HG03558 (cell line): Measurements from ENCODE around the gene SPATA9.

ENCODE experiments used
- ATAC-seq: cut with Tn5 transposase; IDR thresholded peaks from one replicate; pipeline ENCODE4 v1.9.1; 2021; ENCODE audit warnings: moderate number of reproducible peaks; ENCODE audit not compliant: unreplicated experiment; ENCODE audit errors: extremely low read depth

SPATA9 gene

GRCh38 chr5:95689680-95690079 lies 6.9 kb upstream of the SPATA9 start:
- no peak for ATAC-seq

DNA sequence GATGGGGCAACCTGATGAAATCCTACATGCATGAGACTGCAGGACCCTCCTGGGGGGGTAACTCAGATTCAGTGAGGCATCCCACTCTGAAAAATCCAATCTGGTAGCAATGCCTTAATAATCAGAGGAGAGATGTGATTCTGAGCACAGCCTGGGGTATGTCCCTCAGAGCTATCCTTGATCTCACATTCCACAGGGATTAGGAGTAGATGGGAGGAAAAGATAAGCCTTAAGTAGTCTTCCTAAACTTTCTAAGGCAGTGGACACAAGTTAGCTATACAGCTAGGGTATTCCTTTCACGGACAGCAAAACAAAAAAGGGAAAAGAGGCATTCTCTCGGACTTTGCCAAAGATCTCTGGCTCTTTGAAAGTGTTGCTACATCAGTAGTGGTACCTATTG lies 3.9 kb upstream of the SPATA9 start:
- no peak for ATAC-seq

DNA sequence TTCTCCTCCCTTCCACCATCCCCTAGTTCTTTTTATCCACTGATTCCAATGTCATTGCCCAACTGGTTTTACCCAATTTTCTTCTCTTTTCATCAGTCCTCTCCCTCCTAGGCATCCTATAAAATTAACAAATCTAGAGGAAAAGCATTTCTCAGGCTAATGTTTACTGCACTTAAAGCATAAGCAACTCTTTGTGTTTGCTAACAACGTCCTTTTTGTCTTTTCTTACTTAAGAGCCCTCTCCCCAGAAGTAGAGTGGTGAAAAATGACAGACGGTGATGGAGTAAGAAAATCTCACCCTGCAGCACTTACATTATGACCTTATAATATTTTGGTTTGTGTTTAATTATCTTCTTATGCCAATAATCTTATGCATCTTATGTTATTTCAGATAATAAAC lies 1.6 kb upstream of the SPATA9 start:
- no peak for ATAC-seq

DNA sequence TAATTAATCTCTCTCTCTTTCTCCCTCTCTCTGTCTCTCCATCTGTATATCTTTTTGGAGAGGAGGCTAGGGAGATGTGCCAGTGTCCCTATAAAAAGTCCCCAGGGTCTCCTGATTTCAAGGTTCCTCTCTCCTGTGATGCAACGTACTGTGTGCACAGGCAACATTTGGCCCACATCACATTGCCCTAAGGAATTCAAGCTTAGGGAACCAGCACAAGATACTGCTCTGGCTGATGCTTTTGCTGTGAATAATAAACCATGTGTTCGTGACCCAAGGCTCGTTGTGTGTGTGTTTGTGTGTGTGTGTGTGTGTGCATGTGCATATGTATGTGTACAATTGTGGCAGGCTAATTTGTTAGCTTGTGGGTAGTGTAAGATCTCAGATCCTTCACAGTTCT lies 9.7 kb downstream of the SPATA9 start:
- ATAC-seq: no peak

DNA sequence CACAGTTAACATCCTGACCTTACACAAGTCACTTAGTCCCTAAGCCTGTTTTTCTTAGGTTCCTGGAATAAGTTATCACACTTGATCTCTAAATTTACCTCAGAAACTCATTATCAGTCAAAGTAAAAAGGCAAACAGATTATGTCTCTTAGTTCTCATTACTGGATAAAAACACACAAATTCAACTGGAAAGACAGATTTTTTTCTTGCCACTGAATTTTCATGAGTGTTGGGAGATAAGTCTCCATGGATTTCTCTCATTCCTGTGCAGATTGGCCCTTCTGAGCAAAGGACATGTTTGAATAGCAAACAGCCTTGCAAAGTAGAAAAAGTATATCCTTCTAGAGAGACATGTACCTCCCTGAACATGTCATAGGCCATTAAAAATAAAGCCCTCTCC lies 10.2 kb downstream of the SPATA9 start:
- ATAC-seq: no peak

DNA sequence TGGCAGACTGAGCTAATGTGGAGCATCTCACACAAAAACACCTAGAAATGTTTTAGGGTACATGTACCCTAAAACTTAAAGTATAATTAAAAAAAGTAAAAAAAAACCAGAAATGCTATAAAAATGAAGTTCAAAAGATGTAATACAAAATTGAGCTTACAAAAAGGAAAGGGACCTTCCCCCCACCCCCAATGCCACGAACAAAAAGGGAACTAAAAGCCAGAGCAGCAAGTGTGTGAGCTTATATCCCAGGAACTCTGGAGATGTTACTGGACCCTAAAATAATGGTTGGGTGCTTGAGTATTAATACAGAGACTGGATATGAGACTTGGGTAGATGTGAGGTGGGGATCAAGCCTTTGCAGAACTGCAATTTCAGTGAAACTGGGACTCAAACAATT lies 11.0 kb downstream of the SPATA9 start:
- no peak for ATAC-seq

DNA sequence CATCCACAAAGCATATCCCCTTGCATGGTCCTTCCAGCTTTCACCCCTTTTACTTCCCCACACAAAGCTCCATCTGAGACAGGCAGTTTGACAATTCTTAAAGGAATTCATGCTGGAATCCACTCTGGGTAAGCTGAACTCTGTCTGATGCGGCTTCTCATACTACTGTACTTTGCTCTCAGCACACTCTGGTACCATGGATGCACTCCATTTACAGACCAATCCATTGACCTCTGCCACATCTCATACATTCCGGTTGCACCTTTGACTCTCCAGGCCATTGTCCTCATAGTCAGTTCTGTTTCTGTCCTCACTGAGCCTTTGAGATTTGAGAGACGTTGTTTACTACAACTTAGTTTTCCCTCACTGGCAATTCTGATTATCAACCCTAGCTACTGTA lies 12.2 kb downstream of the SPATA9 start:
- ATAC-seq: no peak

DNA sequence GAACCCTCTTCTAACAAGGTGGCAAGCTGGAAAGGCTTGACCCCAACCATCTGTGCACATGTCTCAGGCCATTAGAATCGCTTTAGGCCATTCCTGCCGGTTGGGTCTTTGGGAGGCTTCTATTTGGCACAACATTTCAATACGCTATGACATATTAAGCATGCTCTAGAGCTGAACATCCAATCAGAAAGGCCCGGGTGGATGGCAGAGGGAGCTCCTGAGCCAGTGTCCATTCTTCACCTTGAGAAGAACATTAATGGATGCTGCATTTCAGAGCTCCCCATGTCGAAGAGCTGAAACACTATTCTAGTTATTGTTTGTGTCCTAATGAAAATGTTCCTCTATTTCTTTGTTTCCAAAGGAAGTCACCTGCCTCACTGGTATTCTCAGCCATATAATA lies 12.8 kb downstream of the SPATA9 start:
- ATAC-seq: no peak

- ATAC-seq: no peak
Measured at GRCh38 chr5:95669540-95669939, 13.3 kb downstream of the SPATA9 start.

DNA sequence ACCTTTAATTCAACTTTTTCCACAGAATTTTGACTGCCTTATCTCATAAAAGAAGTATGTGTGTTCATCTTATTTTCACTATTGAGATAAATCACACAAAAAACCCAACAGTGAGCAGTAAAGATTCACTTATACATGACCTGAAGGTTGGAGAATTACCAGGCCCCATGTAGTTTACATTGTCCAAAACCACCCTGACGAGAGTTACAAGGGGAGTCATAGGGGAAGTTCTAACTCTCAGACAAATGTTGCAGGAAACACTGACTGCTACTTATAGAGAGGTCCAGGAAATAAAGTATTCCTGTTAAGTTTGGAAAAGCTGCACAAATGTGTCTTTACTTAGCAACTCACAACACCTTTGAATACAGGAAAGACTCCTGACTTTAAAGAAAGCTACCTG lies 14.1 kb downstream of the SPATA9 start:
- no peak for ATAC-seq

- ATAC-seq: no peak
Measured at GRCh38 chr5:95668216-95668615, 14.6 kb downstream of the SPATA9 start.

DNA sequence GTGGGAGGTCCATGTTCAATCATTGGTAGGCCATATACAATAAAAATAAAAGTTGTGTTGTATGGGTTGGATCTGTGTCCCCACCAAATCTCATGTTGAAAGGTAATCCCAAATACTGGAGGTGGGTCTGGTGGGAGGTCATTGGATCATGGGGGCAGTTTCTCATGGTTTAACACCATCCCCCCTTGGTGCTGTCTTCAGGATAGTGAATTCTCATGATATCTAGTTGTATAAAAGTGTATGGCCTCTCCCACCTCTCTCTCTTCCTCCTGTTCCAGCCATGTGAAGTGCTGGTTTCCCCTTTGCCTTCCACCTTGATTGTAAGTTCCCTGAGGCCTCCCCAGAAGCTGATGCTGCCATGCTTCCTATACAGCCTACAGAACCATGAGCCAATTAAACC lies 15.1 kb downstream of the SPATA9 start:
- ATAC-seq: no peak

- no peak for ATAC-seq
Measured at GRCh38 chr5:95667061-95667618, 15.7 kb downstream of the SPATA9 start.

DNA sequence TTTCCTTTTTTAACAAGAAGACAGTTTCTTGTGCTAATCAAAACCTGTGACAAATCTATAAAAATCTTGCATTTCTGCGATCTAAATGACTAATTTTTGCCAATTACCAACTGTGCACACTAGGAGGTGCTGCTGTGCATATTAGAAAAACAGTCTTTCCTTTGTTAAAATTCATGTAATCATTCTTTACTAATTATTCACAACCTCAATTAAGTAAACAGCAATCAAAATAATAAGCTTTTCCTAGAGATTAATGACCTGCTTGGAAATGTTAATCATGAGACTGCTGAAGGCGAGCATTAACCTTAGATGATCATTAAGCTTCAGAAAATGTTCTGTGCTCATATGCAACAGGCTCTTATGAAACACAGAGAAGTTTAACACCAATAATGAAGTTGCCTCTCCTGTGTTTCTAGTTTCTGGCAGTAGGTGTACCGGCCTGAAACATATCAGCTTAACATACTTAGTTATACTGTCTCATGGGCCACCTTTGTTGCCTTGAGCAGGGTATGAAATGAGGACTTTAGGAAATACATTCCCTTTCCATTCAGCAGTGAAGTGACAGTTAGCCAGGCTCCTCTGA lies 18.5 kb downstream of the SPATA9 start:
- no peak for ATAC-seq

DNA sequence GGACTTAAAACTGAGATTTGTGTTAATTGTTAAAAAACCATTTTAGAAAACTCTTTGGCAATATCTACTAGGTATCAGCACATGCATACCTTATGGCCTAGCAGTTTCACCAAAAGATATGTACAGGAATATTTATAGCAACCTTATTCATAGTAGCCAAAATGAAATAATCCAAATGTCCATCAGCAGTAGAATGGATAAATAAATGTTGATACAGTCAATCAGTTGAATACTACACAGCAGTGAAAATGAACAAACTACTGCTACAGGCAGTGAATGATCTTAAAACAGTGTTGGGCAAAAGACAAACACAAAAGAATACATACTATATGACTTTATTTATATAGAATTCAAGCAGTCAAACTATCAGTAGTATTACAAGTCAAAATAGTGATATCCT lies 19.8 kb downstream of the SPATA9 start:
- ATAC-seq: no peak

DNA sequence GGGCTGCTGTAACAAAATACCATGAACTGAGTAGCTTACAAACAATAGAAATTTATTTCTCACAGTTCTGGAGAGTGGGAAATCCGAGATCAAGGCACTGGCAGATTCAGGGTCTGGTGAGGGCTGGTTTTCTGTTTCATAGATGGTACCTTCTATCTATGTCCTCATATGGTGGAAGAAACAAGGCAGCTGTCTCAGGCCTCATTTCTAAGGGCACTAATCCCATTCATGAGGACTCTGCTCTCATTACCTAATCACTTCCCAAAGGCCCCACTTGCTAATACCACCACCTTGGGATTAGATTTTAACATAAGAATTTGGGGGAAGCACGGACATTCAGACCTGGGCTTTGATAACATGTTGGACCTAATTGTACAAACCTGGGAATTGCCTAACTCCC lies 22.7 kb downstream of the SPATA9 start:
- ATAC-seq: no peak

DNA sequence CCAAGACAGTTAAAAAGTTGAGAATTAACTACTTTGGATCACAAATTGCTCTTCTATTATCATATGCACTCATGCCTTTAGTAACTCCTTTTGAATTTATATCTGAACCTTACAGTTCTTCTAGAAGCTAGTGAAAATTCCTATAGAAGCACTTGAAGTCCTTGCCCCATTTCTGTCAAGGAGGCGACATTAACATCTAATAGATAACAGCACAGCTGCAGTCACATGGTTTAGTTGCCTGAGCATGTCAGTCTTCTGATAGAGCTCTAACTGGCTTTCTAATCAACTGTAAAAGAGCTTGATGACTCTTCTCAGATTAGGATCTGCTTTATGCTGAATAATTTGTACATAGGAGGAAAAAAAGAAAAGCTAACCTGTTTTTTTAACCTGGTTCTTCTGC lies 27.2 kb downstream of the SPATA9 start:
- no peak for ATAC-seq

GRCh38 chr5:95654196-95654595 lies 28.6 kb downstream of the SPATA9 start:
- no peak for ATAC-seq

- no peak for ATAC-seq
Measured at GRCh38 chr5:95652849-95653248, 29.9 kb downstream of the SPATA9 start.

DNA sequence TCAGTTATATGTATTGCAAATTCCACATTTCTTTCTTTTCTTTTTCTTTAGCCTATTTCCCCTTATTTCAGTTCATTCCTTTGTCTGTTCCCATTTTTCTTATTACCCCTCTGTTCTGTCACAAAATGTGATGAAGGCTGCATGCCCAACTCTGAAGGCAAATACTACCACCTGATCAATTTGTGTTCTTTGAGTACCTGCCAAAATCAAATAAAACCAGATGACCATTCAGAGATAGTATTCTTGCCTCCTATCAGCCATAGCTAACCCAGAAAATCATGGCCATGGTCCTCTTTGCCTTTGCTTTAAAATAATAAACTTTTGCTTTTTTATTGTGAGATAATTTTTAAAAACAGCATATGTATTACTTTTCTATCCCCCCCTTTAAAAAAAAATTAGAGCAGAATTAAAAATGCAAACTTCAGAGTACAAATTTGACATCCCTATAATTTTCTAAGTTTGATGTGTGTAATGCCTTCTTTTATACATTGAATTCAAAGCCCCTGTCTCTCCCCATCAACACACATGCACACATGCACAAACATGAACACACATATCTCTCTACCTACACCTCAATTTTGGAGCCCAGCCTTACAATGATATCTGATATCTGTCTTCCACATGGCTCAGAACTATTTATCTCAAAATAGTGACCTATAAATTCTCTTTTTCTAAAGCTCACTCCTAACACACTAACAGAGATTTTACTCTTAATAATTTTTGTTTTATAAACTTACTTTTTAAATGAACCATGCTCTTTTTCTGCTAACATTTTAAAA lies 32.8 kb downstream of the SPATA9 start:
- ATAC-seq: no peak

GRCh38 chr5:95649274-95649673 lies 33.5 kb downstream of the SPATA9 start:
- no peak for ATAC-seq
